Smooth muscle cell (in vitro differentiated cells): Measurements from ENCODE around the gene GABARAP. TPM values are rescaled to one million over a fixed set of nuclear protein-coding genes. Genes with fewer than 3 reads are reported as not detected.

Experiments used
- DNase-seq: peaks from one replicate; lab custom pipeline; 2025; ENCODE audit not compliant: unreplicated experiment; lab: John Stamatoyannopoulos, UW
- H2AFZ ChIP-seq: fragments of 200-600 bp; sonication (generic); 2 replicates; pipeline ENCODE4 v1.6.0; 2016; ENCODE audit warnings: antibody characterized with exemption, low read depth, mild to moderate bottlenecking
- H3F3A ChIP-seq: fragments of 200-600 bp; sonication (generic); 2 replicates; pipeline ENCODE4 v1.6.0; 2017; ENCODE audit warnings: antibody characterized with exemption, low read depth
- H3K27ac ChIP-seq: fragments of 200-600 bp; sonication (generic); 2 replicates; pipeline ENCODE4 v1.5.1; 2016; ENCODE audit warnings: low read depth, mild to moderate bottlenecking
- H3K27me3 ChIP-seq: fragments of 200-600 bp; sonication (generic); 2 replicates; pipeline ENCODE4 v1.6.1; 2016; ENCODE audit warnings: low read depth, mild to moderate bottlenecking
- H3K36me3 ChIP-seq: fragments of 200-600 bp; sonication (generic); 2 replicates; pipeline ENCODE4 v1.5.1; 2016; ENCODE audit warnings: low read depth
- H3K4me1 ChIP-seq: fragments of 200-600 bp; sonication (generic); 2 replicates; pipeline ENCODE4 v1.5.1; 2016; ENCODE audit warnings: low read depth
- H3K4me2 ChIP-seq: fragments of 200-600 bp; sonication (generic); 2 replicates; pipeline ENCODE4 v1.6.0; 2016; ENCODE audit warnings: mild to moderate bottlenecking
- H3K4me3 ChIP-seq: fragments of 200-600 bp; sonication (generic); 2 replicates; pipeline ENCODE4 v1.5.1; 2016; ENCODE audit warnings: mild to moderate bottlenecking
- H3K79me2 ChIP-seq: fragments of 200-600 bp; sonication (generic); 2 replicates; pipeline ENCODE4 v1.6.0; 2016; ENCODE audit warnings: low read depth, mild to moderate bottlenecking
- H3K9ac ChIP-seq: fragments of 200-600 bp; sonication (generic); 2 replicates; pipeline ENCODE4 v1.6.0; 2016; ENCODE audit warnings: low read depth
- H3K9me3 ChIP-seq: fragments of 200-600 bp; sonication (generic); replicated peaks from 2 replicates; pipeline ENCODE4 v1.5.1; 2016; ENCODE audit warnings: low read depth
- H4K20me1 ChIP-seq: fragments of 200-600 bp; sonication (generic); 2 replicates; pipeline ENCODE4 v1.6.0; 2016; ENCODE audit warnings: low read depth
- CTCF ChIP-seq: fragments of 200-600 bp; sonication (generic); IDR thresholded peaks from 2 replicates; pipeline ENCODE4 v1.5.1; 2017; ENCODE audit warnings: borderline replicate concordance, mild to moderate bottlenecking, antibody characterized with exemption; ENCODE audit not compliant: insufficient read depth, poor library complexity, severe bottlenecking
- WGBS: methylation state at CpG from one replicate; pipeline ENCODE4 v1.1.7; 2016; ENCODE audit warnings: low lambda C conversion rate; 5-methylcytosine and 5-hydroxymethylcytosine counted together
- polyA plus RNA-seq: library from polyadenylated mRNA; unstranded; fragments of >200 nt; fragmentation: Nextera tagmentation; extraction: Ambion mirVana; gene quantifications from 2 replicates; pipeline ENCODE4 v1.2.1, GENCODE V29; 2016
- total RNA-seq: library from RNA; depleted of rRNA; stranded (reverse); fragments of >200 nt; gene quantifications from 2 replicates; pipeline ENCODE4 v1.2.3, GENCODE V29; 2014

GABARAP gene
- total and polyA plus RNA-seq, 2 experiments from 2014 or later, result 363 to 735 TPM

GRCh38 chr17:7224110-7224509, 18.1 kb downstream of the GABARAP start:
- WGBS, result 96% methylated on average over 10 of the region's 10 CpGs
- Histone ChIP-seq H3K79me2 (peaks cover 5% of the 10 kb centered on the region), H3F3A (peaks cover 8% of the 10 kb centered on the region), H2AFZ (no peak overlapping the region), H3K9ac (no peak overlapping the region), H4K20me1 (peaks cover 70% of the 10 kb centered on the region), H3K4me3 (no peak overlapping the region), H3K27me3 (no peaks in the 10 kb centered on the region), H3K4me1 (peaks cover 10% of the 10 kb centered on the region), H3K36me3 (no peaks in the 10 kb centered on the region), H3K9me3 (no peaks in the 10 kb centered on the region), H3K4me2 (no peak overlapping the region), H3K27ac (no peak overlapping the region)
- DNase-seq, result no peak
- TF ChIP-seq CTCF, result no peak

- Histone ChIP-seq H2AFZ (no peak overlapping the region), H3K27ac (no peak overlapping the region), H4K20me1 (peaks cover 62% of the 10 kb centered on the region), H3K9me3 (no peaks in the 10 kb centered on the region), H3K4me2 (no peak overlapping the region), H3K9ac (no peak overlapping the region), H3K4me1 (peaks cover 18% of the 10 kb centered on the region), H3K27me3 (no peaks in the 10 kb centered on the region), H3K36me3 (no peaks in the 10 kb centered on the region), H3K79me2 (peaks cover 5% of the 10 kb centered on the region), H3F3A (peaks cover 13% of the 10 kb centered on the region), H3K4me3 (no peak overlapping the region)
- no peak for DNase-seq
- TF ChIP-seq CTCF, result no peak
- WGBS, result 90% methylated on average over 4 of the region's 4 CpGs
Measured at GRCh38 chr17:7223375-7223774, 18.9 kb downstream of the GABARAP start.

GRCh38 chr17:7222972-7223292, 19.3 kb downstream of the GABARAP start:
- no peaks in the 10 kb centered on the region for H3K9me3 ChIP-seq
- no peak for TF ChIP-seq CTCF
- no peaks in the 10 kb centered on the region for H3K36me3 ChIP-seq
- DNase-seq, result no peak
- no peak overlapping the region for H3K4me3 ChIP-seq
- H3K27ac ChIP-seq, result no peak overlapping the region
- H3K4me1 ChIP-seq, result peaks cover 22% of the 10 kb centered on the region
- no peak overlapping the region for H2AFZ ChIP-seq
- no peak overlapping the region for H3K9ac ChIP-seq
- WGBS, result 92% methylated on average over 7 of the region's 7 CpGs
- no peak overlapping the region for H3K4me2 ChIP-seq
- H3K79me2 ChIP-seq, result peaks cover 5% of the 10 kb centered on the region
- peaks cover 13% of the 10 kb centered on the region for H3F3A ChIP-seq
- peaks cover 60% of the 10 kb centered on the region for H4K20me1 ChIP-seq
- H3K27me3 ChIP-seq, result no peaks in the 10 kb centered on the region

- WGBS, result 93% methylated on average over 15 of the region's 15 CpGs
- no peak for DNase-seq
- H3K79me2 ChIP-seq, result peaks cover 5% of the 10 kb centered on the region
- no peak overlapping the region for H3K9ac ChIP-seq
- no peak overlapping the region for H2AFZ ChIP-seq
- H3K36me3 ChIP-seq, result no peaks in the 10 kb centered on the region
- peaks cover 59% of the 10 kb centered on the region for H4K20me1 ChIP-seq
- H3K4me2 ChIP-seq, result no peak overlapping the region
- no peaks in the 10 kb centered on the region for H3K27me3 ChIP-seq
- no peak for TF ChIP-seq CTCF
- peaks cover 25% of the 10 kb centered on the region for H3K4me1 ChIP-seq
- H3K27ac ChIP-seq, result peak overlapping the region; percentile 19
- H3K4me3 ChIP-seq, result no peak overlapping the region
- peaks cover 13% of the 10 kb centered on the region for H3F3A ChIP-seq
- H3K9me3 ChIP-seq, result no peaks in the 10 kb centered on the region
Measured at GRCh38 chr17:7222093-7222971, 19.9 kb downstream of the GABARAP start.
